ENCODE data around the gene LRP8. TPM values are rescaled to one million over a fixed set of nuclear protein-coding genes. Genes with fewer than 3 reads are reported as not detected.

LRP8 gene
- total RNA-seq, 5 donors from 2014 or later (not counting 1 experiment from before 2014, with no cell fraction given) = 8.9 to 21.5 (median 19.8) TPM

DNA sequence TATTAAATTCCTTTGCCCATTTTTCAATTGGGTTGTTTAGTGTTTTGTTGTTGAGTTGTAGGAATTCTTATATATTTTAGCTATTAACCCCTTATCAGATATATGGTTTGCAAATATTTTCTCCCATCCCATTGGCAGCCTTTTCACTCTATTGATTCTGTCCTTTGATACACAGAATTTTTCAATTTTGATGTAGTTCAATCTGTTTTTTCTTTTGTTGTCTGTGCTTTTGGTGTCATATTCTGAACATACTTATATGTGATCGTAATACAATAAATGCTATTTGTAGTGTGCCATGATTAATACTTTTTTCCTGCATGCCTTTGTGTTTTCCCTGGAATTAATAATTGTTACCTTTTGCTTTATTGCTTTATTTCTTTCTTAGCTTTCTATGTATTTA lies 7.8 kb upstream of the LRP8 start:
- Histone ChIP-seq H3K27ac (ENCODE audit: low read length) (no peak overlapping the region), H3K9me3 (no peaks in the 10 kb centered on the region), H3K4me3 (ENCODE audit: control insufficient read depth in 1 of 2, extremely low read depth in 1 of 2, low read length in 1 of 2) (no peak overlapping the region), H3K4me1 (ENCODE audit: control insufficient read depth in 1 of 2, extremely low read depth in 1 of 2, insufficient read depth in 2 of 2, low read length in 2 of 2) (peaks cover 3 to 8% of the 10 kb centered on the region in 2 experiments), H3K27me3 (replicated peaks in 1 of 2; ENCODE audit: control insufficient read depth in 2 of 2, extremely low read depth in 1 of 2, insufficient read depth in 2 of 2, low read length in 1 of 2) (no peaks in the 10 kb centered on the region), H3K36me3 (ENCODE audit: control insufficient read depth in 2 of 2, extremely low read depth in 1 of 2, insufficient read depth in 1 of 2, low read length in 1 of 2) (no peaks in the 10 kb centered on the region)
- DNase-seq (no peak), ATAC-seq (replicated peaks in 1 of 4) (no peak)
- H3K36me3 Mint-ChIP-seq = no peaks in the 10 kb centered on the region
- peak overlapping the region in 1 of 2 donors; percentile 23 for H3K27ac Mint-ChIP-seq
- ChIA-PET POLR2A (interaction anchor here in 1 of 2 donors (0.6 kb wide), 1 partner anchor 19 kb away, joined by 3 read pairs; no protein-coding TSS in a partner anchor), CTCF (no interaction called here)
- H3K4me3 Mint-ChIP-seq = no peak overlapping the region
- no CpG with 5 or more reads among the region's 1 CpG for WGBS (ENCODE audit: insufficient coverage)
- H3K4me1 Mint-ChIP-seq = peaks cover 7 to 15% (median 11%) of the 10 kb centered on the region in 3 donors
- H3K9me3 Mint-ChIP-seq = no peaks in the 10 kb centered on the region
- H3K27me3 Mint-ChIP-seq = no peaks in the 10 kb centered on the region

DNA sequence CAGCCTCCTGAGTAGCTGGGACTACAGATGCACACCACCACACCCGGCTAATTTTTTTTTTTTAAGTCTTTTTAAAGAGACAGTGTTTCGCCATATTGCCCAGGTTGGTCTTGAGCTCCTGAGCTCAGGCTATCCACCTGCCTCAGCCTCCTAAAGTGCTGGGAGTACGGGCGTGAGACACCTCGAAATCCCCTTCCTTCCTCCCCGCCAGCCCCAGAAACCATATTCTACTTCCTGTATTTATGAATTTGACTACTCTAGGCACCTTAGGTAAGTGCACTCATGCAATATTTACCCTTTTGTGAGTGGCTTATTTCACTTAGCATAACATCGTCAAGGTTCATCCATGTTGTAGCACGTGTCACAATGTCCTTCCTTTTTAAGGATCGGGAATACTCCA lies 6.9 kb upstream of the LRP8 start:
- WGBS (ENCODE audit: insufficient coverage) = 0% methylated on average over 2 of the region's 9 CpGs
- H3K9me3 Mint-ChIP-seq = no peaks in the 10 kb centered on the region
- no peaks in the 10 kb centered on the region for H3K9me3 ChIP-seq
- H3K27me3 ChIP-seq (replicated peaks in 1 of 2; ENCODE audit: control insufficient read depth in 2 of 2, extremely low read depth in 1 of 2, insufficient read depth in 2 of 2, low read length in 1 of 2) = no peaks in the 10 kb centered on the region
- no peaks in the 10 kb centered on the region for H3K36me3 Mint-ChIP-seq
- H3K27ac Mint-ChIP-seq = peak overlapping the region; percentile 2 to 64
- H3K4me3 ChIP-seq (ENCODE audit: control insufficient read depth in 1 of 2, extremely low read depth in 1 of 2, low read length in 1 of 2) = no peak overlapping the region
- H3K4me1 Mint-ChIP-seq = peaks cover 7 to 15% (median 11%) of the 10 kb centered on the region in 3 donors
- H3K4me3 Mint-ChIP-seq = no peak overlapping the region
- ChIA-PET CTCF (interaction anchor here in 1 of 2 donors (0.7 kb wide), 1 partner anchor 13 kb away, joined by 3 read pairs; no protein-coding TSS in a partner anchor), POLR2A (no interaction called here)
- H3K36me3 ChIP-seq (ENCODE audit: control insufficient read depth in 2 of 2, extremely low read depth in 1 of 2, insufficient read depth in 1 of 2, low read length in 1 of 2) = no peaks in the 10 kb centered on the region
- peaks cover 3 to 8% of the 10 kb centered on the region in 2 experiments for H3K4me1 ChIP-seq (ENCODE audit: control insufficient read depth in 1 of 2, extremely low read depth in 1 of 2, insufficient read depth in 2 of 2, low read length in 2 of 2)
- H3K27ac ChIP-seq (ENCODE audit: low read length) = no peak overlapping the region
- ATAC-seq (replicated peaks in 1 of 4) (peak in 3 of 4 experiments; percentile 47 to 61 (median 50)), DNase-seq (peak in 4 of 35 experiments; percentile 4 to 21 (median 12))
- no peaks in the 10 kb centered on the region for H3K27me3 Mint-ChIP-seq

DNA sequence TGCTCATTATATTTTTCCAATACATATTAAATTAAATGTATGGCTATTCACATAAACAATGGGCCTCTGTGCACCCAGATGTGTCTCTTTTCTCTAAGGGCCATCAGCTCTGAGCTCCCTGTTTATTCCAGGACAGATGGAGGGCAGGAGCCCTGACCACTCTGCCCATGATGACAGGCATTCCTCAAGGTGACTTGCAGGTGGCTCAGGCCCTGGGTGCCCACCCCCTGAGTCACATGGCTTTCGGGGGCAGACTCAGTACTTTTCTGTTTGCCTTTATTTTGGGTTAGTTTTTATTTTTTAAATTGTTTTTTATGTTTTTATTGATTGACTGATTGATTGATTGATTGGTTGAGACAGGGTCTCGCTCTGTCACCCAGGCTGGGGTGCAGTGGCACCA lies 6.4 kb upstream of the LRP8 start:
- Histone ChIP-seq H3K4me1 (ENCODE audit: control insufficient read depth in 1 of 2, extremely low read depth in 1 of 2, insufficient read depth in 2 of 2, low read length in 2 of 2) (peaks cover 3 to 8% of the 10 kb centered on the region in 2 experiments), H3K9me3 (no peaks in the 10 kb centered on the region), H3K27ac (ENCODE audit: low read length) (no peak overlapping the region), H3K27me3 (replicated peaks in 1 of 2; ENCODE audit: control insufficient read depth in 2 of 2, extremely low read depth in 1 of 2, insufficient read depth in 2 of 2, low read length in 1 of 2) (no peaks in the 10 kb centered on the region), H3K4me3 (ENCODE audit: control insufficient read depth in 1 of 2, extremely low read depth in 1 of 2, low read length in 1 of 2) (no peak overlapping the region), H3K36me3 (ENCODE audit: control insufficient read depth in 2 of 2, extremely low read depth in 1 of 2, insufficient read depth in 1 of 2, low read length in 1 of 2) (no peaks in the 10 kb centered on the region)
- Mint-ChIP-seq H3K4me3 (no peak overlapping the region), H3K27ac (peak overlapping the region in 1 of 2 donors; percentile 64), H3K9me3 (no peaks in the 10 kb centered on the region), H3K27me3 (no peaks in the 10 kb centered on the region), H3K4me1 (peaks cover 7 to 15% (median 11%) of the 10 kb centered on the region in 3 donors), H3K36me3 (no peaks in the 10 kb centered on the region)
- POLR2A ChIA-PET = no interaction called here
- CTCF ChIA-PET = interaction anchor here in 1 of 2 donors (0.7 kb wide), 1 partner anchor 13 kb away, joined by 3 read pairs; no protein-coding TSS in a partner anchor
- no peak for DNase-seq
- WGBS (ENCODE audit: insufficient coverage) = no CpG with 5 or more reads among the region's 2 CpGs
- no peak for ATAC-seq (replicated peaks in 1 of 4)

DNA sequence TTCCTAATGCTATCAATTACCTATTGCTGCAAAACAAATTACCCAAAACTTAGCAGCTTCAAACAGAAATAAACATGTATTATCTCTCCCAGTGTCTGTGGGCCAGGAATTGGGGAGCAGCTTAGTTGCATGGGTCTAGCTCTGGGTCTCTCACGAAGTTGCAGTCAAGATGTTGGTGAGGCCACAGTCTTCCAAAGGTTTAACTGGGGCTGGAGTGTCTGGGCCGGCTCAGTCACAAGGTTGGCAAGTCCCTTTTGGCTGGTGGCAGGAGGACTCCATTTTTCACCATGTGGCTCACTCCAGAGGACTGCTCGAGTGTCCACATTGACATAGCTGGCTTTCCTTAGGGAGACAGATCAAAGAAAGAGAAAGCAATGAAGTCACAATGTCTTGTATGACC lies 5.0 kb upstream of the LRP8 start:
- Mint-ChIP-seq H3K9me3 (no peaks in the 10 kb centered on the region), H3K4me1 (peaks cover 8 to 16% (median 11%) of the 10 kb centered on the region in 3 donors), H3K27ac (no peak overlapping the region), H3K36me3 (no peaks in the 10 kb centered on the region), H3K4me3 (no peak overlapping the region), H3K27me3 (no peaks in the 10 kb centered on the region)
- Histone ChIP-seq H3K27ac (ENCODE audit: low read length) (no peak overlapping the region), H3K4me1 (ENCODE audit: control insufficient read depth in 1 of 2, extremely low read depth in 1 of 2, insufficient read depth in 2 of 2, low read length in 2 of 2) (peaks cover 3 to 19% of the 10 kb centered on the region in 2 experiments), H3K36me3 (ENCODE audit: control insufficient read depth in 2 of 2, extremely low read depth in 1 of 2, insufficient read depth in 1 of 2, low read length in 1 of 2) (no peaks in the 10 kb centered on the region), H3K4me3 (ENCODE audit: control insufficient read depth in 1 of 2, extremely low read depth in 1 of 2, low read length in 1 of 2) (no peak overlapping the region), H3K9me3 (no peaks in the 10 kb centered on the region), H3K27me3 (replicated peaks in 1 of 2; ENCODE audit: control insufficient read depth in 2 of 2, extremely low read depth in 1 of 2, insufficient read depth in 2 of 2, low read length in 1 of 2) (no peaks in the 10 kb centered on the region)
- CTCF ChIA-PET = interaction anchor here in 1 of 2 donors (1.0 kb wide), 1 partner anchor 42 kb away, joined by 3 read pairs; no protein-coding TSS in a partner anchor
- WGBS (ENCODE audit: insufficient coverage) = 86% methylated on average over 2 of the region's 3 CpGs
- DNase-seq (no peak), ATAC-seq (replicated peaks in 1 of 4) (no peak)
- POLR2A ChIA-PET = no interaction called here

DNA sequence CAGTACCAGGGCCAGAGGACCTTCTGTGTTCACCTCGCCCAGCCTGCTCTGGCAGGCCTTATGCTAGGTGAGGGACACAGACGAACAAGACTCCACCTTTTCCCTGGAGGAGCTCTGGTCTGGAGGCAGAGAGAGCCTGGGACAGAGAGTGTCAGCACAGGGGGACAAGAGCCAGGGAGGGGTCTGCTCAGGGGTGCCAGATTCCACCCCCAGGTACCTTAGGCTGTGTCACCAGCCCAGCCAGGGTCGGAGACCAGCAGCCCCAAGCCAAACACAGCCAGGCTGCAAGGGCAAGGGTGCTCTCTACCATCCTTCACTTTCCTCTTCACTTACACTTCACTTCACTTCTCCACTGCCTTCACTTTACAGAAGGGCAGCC lies 4.3 kb upstream of the LRP8 start:
- H3K27me3 ChIP-seq (replicated peaks in 1 of 2; ENCODE audit: control insufficient read depth in 2 of 2, extremely low read depth in 1 of 2, insufficient read depth in 2 of 2, low read length in 1 of 2) = no peaks in the 10 kb centered on the region
- no peaks in the 10 kb centered on the region for H3K27me3 Mint-ChIP-seq
- peak overlapping the region; percentile 23 to 45 for H3K27ac Mint-ChIP-seq
- peaks cover 3 to 22% of the 10 kb centered on the region in 2 experiments for H3K4me1 ChIP-seq (ENCODE audit: control insufficient read depth in 1 of 2, extremely low read depth in 1 of 2, insufficient read depth in 2 of 2, low read length in 2 of 2)
- ChIA-PET POLR2A (no interaction called here), CTCF (interaction anchor here in 1 of 2 donors (1.0 kb wide), 1 partner anchor 43 kb away, joined by 3 read pairs; no protein-coding TSS in a partner anchor)
- peaks cover 8 to 17% (median 12%) of the 10 kb centered on the region in 3 donors for H3K4me1 Mint-ChIP-seq
- WGBS (ENCODE audit: insufficient coverage) = 92% methylated on average over 1 of the region's 3 CpGs
- ATAC-seq (replicated peaks in 1 of 4) = no peak
- H3K4me3 Mint-ChIP-seq = no peak overlapping the region
- DNase-seq = peak in 2 of 35 experiments; percentile 7 to 18
- H3K27ac ChIP-seq (ENCODE audit: low read length) = no peak overlapping the region
- no peaks in the 10 kb centered on the region for H3K9me3 ChIP-seq
- H3K36me3 Mint-ChIP-seq = no peaks in the 10 kb centered on the region
- no peaks in the 10 kb centered on the region for H3K36me3 ChIP-seq (ENCODE audit: control insufficient read depth in 2 of 2, extremely low read depth in 1 of 2, insufficient read depth in 1 of 2, low read length in 1 of 2)
- H3K4me3 ChIP-seq (ENCODE audit: control insufficient read depth in 1 of 2, extremely low read depth in 1 of 2, low read length in 1 of 2) = no peak overlapping the region
- no peaks in the 10 kb centered on the region for H3K9me3 Mint-ChIP-seq

DNA sequence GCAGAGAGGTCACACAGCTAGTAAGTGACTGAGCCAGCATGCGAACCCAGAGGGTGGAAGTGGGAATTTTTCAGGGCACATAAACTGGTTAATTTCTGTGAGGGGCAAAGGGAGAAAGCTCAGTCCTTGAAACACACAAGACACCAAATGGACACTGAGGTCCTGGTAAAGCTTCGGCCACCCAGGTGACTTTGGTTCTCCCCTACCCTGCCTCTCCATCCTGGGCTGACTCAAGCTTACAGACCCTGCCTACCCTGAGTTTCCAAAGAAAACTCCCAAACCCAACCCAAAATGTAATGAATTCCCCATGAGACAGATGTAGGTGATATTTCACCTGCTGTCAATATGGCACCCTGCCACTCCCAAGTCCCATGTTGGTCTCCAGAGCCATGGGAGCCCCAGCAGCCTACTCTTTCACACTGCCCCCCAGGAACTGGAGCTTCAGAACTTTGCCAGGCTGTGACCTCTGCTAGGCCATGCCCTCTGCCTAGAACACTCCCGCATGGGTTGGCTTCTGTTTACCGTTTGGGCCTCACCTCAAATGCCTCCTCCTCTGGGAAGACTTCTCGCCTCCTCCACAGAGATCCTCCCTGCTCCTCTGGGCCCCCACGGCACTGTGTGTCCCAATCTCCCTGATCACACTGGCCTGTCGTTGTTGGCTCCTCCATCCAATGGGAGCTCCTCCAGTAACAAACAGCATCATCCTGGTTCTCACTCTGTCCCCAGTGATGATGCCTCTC lies 3.7 kb upstream of the LRP8 start:
- CTCF ChIA-PET = interaction anchor here in 1 of 2 donors (1.0 kb wide), 1 partner anchor 44 kb away, joined by 3 read pairs; no protein-coding TSS in a partner anchor
- Mint-ChIP-seq H3K4me3 (no peak overlapping the region), H3K27ac (no peak overlapping the region), H3K4me1 (peaks cover 8 to 20% (median 17%) of the 10 kb centered on the region in 3 donors), H3K36me3 (no peaks in the 10 kb centered on the region), H3K9me3 (no peaks in the 10 kb centered on the region), H3K27me3 (no peaks in the 10 kb centered on the region)
- DNase-seq = peak in 1 of 35 experiments; percentile 4
- H3K36me3 ChIP-seq (ENCODE audit: control insufficient read depth in 2 of 2, extremely low read depth in 1 of 2, insufficient read depth in 1 of 2, low read length in 1 of 2) = no peaks in the 10 kb centered on the region
- H3K9me3 ChIP-seq = no peaks in the 10 kb centered on the region
- no peaks in the 10 kb centered on the region for H3K27me3 ChIP-seq (replicated peaks in 1 of 2; ENCODE audit: control insufficient read depth in 2 of 2, extremely low read depth in 1 of 2, insufficient read depth in 2 of 2, low read length in 1 of 2)
- 92% methylated on average over 5 of the region's 7 CpGs for WGBS (ENCODE audit: insufficient coverage)
- no peak overlapping the region for H3K27ac ChIP-seq (ENCODE audit: low read length)
- H3K4me1 ChIP-seq (ENCODE audit: control insufficient read depth in 1 of 2, extremely low read depth in 1 of 2, insufficient read depth in 2 of 2, low read length in 2 of 2) = peaks cover 3 to 28% of the 10 kb centered on the region in 2 experiments
- no peak for ATAC-seq (replicated peaks in 1 of 4)
- POLR2A ChIA-PET = no interaction called here
- H3K4me3 ChIP-seq (ENCODE audit: control insufficient read depth in 1 of 2, extremely low read depth in 1 of 2, low read length in 1 of 2) = no peak overlapping the region
